AG04449 (cell line): ENCODE measurements around the gene IRAK4.

Experiments
- CTCF ChIA-PET: fragments of 350-600 bp; formaldehyde crosslinking; extraction: SDS; loops from one replicate; lab custom pipeline; 2021; ENCODE audit warnings: antibody characterized with exemption; lab: Yijun Ruan, JAX
- POLR2A ChIA-PET: fragments of 400-600, 350-600 bp; formaldehyde crosslinking; extraction: SDS; loops from one replicate; lab custom pipeline; 2020; ENCODE audit warnings: antibody characterized with exemption, inconsistent platforms; lab: Yijun Ruan, JAX
- DNase-seq: peaks from one replicate; pipeline ENCODE4 v3.0.0-alpha.2; 2010; ENCODE audit warnings: low read depth, low spot score
- H3K4me3 ChIP-seq: 2 replicates; pipeline ENCODE4 v1.5.1; 2011; ENCODE audit warnings: low read depth, mild to moderate bottlenecking, control low read depth, low read length
- TF ChIP-seq, protein P1 (sequence below): IDR thresholded peaks from one replicate; pipeline ENCODE4 v1.5.1; 2011; ENCODE audit warnings: mild to moderate bottlenecking, moderate library complexity, low read length, control low read depth, inconsistent platforms; ENCODE audit not compliant: insufficient read depth; ENCODE audit errors: missing control alignments

The IRAK4 gene

DNA sequence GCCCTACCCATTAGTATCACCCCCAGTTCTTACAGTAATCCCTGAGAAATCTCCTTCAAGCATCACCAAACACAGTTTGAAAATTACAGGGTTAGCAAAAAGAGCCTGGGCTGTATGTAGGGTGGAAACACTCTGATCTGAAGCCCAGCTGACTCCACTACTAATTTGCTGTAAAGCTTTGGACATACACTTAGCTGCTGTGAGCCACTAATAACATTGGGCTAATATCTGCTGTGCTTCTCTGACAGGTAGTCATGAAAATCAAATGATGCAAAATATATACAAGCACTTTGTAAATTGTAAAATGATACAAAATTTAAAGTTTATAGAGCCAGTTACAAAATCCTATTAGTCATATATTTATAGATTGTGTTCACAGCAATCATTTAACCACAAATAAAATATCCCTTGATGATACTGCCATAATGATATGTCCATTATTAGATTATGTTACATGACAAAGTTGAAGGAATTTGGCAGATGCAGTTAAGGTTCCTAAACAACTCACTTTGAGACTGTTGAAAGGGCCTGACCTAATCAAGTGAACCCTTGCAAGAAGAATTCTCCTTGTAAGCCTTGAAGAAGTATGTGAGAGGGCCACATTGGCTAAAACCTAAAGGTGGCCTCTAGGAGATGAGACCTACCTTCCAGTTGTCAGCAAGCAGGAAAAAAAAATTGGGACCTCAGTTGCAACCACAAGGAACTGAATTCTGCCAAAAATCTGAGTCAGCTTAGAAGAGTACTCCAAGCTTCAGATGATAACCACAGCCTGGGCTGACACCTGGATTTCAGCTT lies 28.3 kb downstream of the IRAK4 start:
- ChIA-PET POLR2A (interaction anchor here (0.7 kb wide), 1 partner anchor 10 kb away, joined by 3 read pairs; no protein-coding TSS in a partner anchor), CTCF (interaction anchor here (1.5 kb wide), 1 partner anchor 96 kb away, joined by 8 read pairs; no protein-coding TSS in a partner anchor)
- DNase-seq = no peak
- TF ChIP-seq, protein P1, sequence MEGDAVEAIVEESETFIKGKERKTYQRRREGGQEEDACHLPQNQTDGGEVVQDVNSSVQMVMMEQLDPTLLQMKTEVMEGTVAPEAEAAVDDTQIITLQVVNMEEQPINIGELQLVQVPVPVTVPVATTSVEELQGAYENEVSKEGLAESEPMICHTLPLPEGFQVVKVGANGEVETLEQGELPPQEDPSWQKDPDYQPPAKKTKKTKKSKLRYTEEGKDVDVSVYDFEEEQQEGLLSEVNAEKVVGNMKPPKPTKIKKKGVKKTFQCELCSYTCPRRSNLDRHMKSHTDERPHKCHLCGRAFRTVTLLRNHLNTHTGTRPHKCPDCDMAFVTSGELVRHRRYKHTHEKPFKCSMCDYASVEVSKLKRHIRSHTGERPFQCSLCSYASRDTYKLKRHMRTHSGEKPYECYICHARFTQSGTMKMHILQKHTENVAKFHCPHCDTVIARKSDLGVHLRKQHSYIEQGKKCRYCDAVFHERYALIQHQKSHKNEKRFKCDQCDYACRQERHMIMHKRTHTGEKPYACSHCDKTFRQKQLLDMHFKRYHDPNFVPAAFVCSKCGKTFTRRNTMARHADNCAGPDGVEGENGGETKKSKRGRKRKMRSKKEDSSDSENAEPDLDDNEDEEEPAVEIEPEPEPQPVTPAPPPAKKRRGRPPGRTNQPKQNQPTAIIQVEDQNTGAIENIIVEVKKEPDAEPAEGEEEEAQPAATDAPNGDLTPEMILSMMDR = no peak
- H3K4me3 ChIP-seq = no peak overlapping the region

GRCh38 chr12:43789941-43790340 lies 31.2 kb downstream of the IRAK4 start:
- POLR2A ChIA-PET = no interaction called here

GRCh38 chr12:43795716-43796280 lies 37.0 kb downstream of the IRAK4 start:
- DNase-seq = no peak
- ChIA-PET POLR2A (no interaction called here), CTCF (interaction anchor here (0.8 to 1.6 kb wide), 4 partner anchors 9 to 87 kb away, joined by 3 to 7 read pairs (median 4); no protein-coding TSS in a partner anchor)
- no peak overlapping the region for H3K4me3 ChIP-seq
- TF ChIP-seq, protein P1 = no peak

More at GRCh38 chr12:43789941-43790340, 31.2 kb downstream of the IRAK4 start:
- DNase-seq = no peak
- CTCF ChIA-PET = interaction anchor here (1.0 kb wide), 1 partner anchor 93 kb away, joined by 3 read pairs; no protein-coding TSS in a partner anchor
- no peak overlapping the region for H3K4me3 ChIP-seq
- TF ChIP-seq, protein P1 = no peak

DNA sequence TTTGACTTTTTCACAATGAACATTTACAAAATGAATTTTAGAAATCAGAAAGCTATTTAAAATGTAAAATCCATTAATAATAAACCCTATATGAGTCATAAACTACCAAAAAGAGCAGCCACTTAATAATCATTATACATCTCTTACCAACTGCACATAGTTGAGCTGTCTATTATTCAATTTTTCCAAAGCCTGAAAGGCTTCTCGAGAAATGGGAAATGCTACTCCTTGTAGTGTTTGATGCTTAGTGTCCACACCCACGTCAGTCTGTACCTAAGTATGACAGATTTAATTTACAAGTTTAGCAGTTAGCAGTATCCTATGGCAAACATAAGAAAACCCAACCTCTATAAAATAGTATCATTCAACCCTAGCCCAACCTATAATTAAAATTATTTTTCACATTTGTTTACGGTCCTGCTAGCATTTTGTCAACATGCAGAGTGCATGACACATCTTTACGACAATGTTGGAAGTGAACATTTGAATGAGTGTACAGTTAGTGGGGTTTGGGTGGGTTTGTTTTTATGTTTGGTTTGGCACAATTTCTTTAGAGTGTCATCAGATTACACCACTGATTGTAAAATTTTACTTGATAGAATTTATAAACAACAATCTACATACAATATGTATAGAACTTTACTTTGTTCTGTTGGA lies 38.9 kb downstream of the IRAK4 start:
- DNase-seq = no peak
- CTCF ChIA-PET = interaction anchor here (1.0 kb wide), 1 partner anchor 85 kb away, joined by 3 read pairs; no protein-coding TSS in a partner anchor
- TF ChIP-seq, protein P1 = no peak
- POLR2A ChIA-PET = interaction anchor here (1.5 kb wide), 1 partner anchor 8 kb away, joined by 3 read pairs; the partner anchor contains the start of gene TWF1
- no peak overlapping the region for H3K4me3 ChIP-seq

GRCh38 chr12:43805149-43805859 lies 46.6 kb downstream of the IRAK4 start:
- CTCF ChIA-PET = interaction anchor here (1.0 to 3.8 kb wide), 12 partner anchors 8 to 77 kb away, joined by 3 to 37 read pairs (median 4); partner anchors contain the start of genes IRAK4 and PUS7L
- POLR2A ChIA-PET = interaction anchor here (0.6 to 2.0 kb wide), 9 partner anchors 8 to 77 kb away, joined by 3 to 17 read pairs (median 4); partner anchors contain the start of gene TMEM117
- TF ChIP-seq, protein P1 = no peak
- DNase-seq = no peak
- H3K4me3 ChIP-seq = peak overlapping the region; percentile 89
